ENCODE measurements around the gene GSE1.

GSE1 gene

DNA sequence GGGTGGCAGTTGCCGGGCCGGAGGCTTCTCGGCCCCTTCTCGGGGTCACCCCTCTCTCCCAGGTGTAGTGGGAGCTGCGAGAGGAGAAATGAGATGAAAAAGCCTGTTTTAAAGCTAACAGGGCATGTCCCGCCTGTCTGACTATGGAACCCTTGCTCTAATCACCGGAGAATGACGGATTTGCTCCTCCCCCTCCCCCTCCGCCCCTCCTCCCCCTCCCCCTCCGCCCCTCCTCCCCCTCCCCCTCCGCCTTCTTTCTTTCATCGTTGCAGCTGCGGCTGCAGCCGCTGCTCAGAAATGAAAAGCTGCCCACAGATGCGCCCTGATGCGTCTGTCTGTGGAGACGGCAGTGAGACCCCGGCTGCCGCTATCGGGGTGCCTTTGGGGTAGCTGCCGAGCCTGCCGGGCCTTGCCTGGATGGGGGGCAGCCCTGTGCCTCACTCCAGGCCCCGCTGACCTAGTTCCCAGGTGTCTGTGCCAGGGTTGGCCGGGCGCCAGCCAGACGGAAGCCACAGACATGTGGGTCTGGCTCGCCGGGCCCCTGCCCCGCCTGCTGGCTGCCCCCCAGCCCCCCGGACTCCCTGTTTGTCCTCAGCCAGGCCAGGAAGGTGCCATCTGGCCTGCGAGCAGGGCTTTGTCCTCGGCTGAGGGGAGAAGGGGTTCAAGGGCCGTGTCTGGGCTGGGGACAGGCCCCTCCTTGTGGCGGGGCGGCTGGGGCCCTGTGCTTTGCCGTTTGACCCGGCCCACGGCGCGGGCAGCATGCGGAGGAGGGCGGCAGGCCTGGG is 37.9 kb downstream of the GSE1 start:
- DNase-seq, result no peak

DNA sequence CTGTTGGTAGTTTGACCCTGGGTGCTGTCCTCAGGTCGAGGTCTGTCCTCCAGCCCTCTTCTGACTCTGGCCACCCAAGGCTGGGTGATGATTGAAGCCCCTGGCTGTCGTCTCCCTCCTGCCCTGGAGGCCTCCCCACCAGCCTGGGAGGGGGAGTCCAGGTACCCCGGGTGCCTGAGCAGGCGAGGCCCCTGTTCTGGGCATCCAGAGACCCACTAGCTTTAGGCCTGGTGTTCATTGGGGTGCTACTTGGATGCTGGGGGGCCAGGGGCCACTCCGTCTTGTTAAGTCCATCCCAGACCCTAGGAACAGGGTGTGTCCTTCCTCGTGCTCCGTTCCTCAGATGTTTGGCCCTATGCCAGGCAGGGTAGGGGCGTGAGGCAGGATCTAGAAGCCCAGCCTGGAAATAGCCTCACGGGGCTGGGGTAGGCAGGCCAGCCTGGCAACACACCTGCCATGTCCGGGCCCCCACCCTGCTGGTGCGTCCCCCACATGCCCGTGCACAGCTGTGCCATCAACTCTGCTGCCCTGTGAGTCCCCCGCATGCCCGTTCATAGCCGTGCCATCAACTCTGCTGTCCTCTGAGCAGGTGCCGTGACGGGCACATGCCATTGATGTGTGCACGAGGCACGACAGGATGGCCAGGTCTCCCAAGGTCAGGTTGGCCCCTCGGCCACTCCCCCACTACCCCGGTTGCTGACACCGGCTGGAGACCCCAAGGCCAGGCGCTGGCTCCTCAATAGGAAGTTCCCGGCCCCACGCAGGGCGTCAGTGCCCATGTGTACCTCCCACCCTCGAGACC is 38.7 kb downstream of the GSE1 start:
- DNase-seq, result no peak

DNA sequence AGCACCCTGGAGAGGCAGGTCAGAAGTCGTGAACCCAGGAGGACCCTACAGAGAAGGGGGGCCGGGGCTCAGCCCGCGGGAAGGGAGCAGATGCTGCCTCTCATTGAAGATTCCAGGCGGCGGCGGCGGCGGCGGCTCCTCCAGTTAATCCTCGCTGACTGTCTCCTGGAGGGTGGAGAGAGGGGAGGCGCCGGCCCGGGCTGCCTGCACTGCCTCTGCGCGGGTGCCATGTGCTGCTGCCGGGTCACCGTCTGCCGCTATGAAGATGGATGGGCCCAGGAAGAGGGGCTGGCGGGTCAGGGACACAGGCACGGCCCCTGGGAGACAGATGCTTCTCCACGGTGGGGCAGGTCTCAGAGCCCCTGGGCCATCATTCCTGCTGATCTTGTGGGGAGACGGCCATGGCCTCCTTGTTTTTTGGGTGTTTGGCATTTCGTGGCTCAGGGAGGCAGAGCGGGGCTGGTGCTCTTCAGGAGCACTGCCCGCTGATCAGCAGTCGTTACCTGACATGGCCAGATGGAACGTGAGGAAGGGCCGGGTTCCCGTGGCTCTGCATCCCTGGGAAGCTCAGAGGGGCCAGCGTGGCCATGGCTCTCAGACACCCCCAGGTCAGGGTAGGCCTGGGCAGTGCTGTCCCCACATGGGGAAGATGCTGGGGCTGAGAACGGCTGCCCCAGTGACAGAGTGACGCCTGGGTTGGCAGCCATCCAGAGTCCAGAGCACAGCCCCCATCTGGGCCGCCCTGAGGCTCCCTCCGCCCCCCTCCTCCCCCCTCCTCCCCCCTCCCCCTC is 39.5 kb downstream of the GSE1 start:
- DNase-seq, result no peak

GRCh38 chr16:85653290-85653891 is 40.3 kb downstream of the GSE1 start:
- no peak for DNase-seq

- no peak for DNase-seq
These were observed 41.4 kb downstream of the GSE1 start for GRCh38 chr16:85654251-85655095.

GRCh38 chr16:85655216-85656129 is 42.4 kb downstream of the GSE1 start:
- no peak for DNase-seq

- DNase-seq, result no peak
These were observed 43.5 kb downstream of the GSE1 start for GRCh38 chr16:85656351-85657266.

- no peak for DNase-seq
These were observed 44.1 kb downstream of the GSE1 start for GRCh38 chr16:85657267-85657650.

GRCh38 chr16:85657996-85658395 is 44.9 kb downstream of the GSE1 start:
- DNase-seq, result no peak

DNA sequence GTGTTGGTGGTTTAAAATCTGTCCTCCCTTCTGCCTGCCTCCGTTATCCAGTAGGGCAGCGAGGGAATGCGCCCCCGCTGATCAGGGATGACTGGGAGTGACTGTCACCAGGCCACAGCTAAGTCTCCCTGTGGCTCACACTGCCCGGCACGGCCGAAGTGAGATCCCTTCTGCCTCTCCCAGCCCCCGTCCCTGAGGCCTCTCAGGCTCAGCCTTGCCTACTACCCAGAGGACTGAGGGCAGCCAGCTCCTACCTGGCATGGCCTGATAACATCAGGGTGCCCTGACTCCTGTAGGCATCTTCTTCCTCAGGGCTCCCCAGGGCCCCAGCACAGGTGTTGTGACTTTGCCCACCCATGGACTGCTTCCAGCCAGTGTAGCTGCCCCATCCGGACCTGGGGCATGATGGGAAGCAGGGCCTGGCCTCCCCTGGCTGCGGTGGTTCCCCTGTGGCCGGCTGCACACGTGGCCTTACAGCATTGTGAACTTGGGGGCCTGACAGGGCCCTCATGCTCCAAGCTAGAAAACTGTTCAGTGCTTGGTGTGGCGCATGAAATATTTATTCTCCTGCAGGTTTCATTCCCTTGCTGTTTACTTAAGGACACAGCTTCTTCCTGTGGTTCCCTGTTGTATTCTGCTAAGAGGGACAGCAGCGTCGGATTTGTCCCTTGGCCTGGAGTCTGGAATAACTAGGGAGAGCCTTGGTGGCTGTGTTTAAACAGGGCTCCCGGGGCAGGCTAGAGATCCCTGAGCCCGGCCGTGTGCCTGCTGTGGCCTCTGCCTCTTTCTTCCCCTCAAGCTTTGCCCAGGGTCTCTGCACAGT is 45.6 kb downstream of the GSE1 start:
- DNase-seq, result no peak

GRCh38 chr16:85659336-85659735 is 46.2 kb downstream of the GSE1 start:
- no peak for DNase-seq

- peak; percentile 65 for DNase-seq
These were observed 46.8 kb downstream of the GSE1 start for GRCh38 chr16:85659805-85660511.

DNA sequence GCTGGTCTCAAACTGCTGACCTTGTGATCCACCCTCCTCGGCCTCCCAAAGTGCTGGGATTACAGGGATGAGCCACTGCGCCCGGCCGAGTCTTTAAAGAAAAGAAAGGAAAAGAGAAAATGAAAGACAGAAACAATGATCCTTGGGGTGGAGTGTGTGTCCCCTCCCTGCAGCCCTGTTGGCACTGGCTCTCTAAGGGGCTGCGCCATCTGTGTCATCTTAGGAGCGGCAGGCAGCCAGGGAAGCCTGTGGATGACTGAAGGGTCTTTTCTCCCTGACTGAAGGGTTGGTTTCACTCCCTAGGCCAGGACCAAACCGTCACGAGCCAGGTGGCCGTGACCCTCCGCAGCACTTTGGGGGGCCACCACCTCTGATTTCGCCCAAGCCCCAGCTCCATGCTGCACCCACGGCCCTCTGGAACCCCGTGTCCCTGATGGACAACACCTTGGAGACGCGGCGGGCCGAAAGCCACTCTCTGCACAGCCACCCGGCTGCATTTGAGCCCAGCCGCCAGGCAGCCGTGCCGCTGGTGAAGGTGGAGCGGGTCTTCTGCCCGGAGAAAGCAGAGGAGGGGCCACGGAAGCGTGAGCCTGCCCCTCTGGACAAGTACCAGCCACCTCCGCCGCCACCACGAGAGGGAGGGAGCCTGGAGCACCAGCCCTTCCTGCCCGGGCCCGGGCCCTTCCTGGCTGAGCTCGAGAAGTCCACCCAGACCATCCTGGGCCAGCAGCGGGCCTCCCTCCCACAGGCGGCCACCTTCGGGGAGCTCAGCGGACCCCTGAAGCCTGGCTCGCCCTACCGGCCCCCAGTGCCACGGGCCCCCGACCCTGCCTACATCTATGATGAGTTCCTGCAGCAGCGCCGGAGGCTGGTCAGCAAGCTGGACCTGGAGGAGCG is 48.0 kb downstream of the GSE1 start:
- DNase-seq, result no peak

DNA sequence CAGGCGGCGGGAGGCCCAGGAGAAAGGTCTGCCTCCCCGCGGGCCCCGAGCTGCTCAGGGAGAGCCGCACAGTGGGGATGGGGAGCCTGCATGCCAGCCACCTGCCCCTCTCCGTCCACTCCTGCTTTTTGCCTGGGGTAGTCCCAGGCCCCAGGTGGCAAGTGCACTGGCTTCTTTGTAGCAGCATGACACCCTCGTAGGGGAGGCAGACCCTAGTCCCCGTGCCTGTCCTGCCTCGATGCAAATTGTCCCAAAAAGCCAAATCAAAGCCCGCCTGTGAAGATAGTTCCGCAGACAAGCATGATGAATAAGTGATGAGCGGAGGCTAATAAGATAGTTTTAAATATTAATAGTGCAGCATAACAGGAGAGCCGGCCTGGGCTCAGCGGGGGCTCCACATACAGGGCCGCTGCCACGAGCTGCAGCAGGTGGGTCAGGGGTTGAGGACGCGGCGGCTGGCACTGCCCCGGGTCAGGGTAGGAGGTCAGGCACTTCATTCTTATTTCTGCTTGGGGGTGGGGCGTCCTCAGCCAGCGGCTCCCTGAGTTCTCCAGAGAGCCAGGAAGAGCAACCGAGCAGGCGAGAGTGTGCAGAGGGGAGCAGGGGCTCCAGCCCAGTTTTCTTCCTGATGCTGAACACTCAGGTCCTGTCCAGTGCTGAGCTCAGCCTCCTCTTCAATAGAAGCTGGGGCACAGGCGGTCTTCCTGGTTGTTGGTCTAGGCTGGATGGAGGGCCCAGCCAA is 48.8 kb downstream of the GSE1 start:
- no peak for DNase-seq

DNA sequence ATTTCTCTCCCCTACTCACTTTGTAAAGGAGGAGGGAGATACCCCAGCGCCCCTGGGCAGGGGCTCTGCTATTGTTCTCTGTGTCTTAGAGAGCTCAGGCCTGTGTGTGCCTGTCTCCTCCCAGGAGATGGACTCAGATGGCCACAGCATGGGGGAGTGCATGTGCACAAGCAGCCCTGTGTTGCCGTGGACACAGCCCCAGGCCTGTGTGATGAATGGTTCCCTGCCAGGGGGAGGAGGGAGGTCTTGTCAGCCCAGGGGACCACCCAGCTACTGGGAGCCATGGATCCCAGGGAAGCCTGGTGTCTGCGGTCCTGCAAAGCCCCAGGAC is 49.3 kb downstream of the GSE1 start:
- no peak for DNase-seq

GRCh38 chr16:85662976-85663830 is 50.1 kb downstream of the GSE1 start:
- no peak for DNase-seq

Measured in activated CD4-positive, alpha-beta T cell treated with anti-CD3 and anti-CD28 coated beads, Interleukin-2, amount 50 U/mL, for 16 hours (primary cell).